ENCODE results near the gene PAX5.
A peak's percentile ranks its signal among the peaks of the same experiment; 100 is the strongest.

The PAX5 gene

DNA sequence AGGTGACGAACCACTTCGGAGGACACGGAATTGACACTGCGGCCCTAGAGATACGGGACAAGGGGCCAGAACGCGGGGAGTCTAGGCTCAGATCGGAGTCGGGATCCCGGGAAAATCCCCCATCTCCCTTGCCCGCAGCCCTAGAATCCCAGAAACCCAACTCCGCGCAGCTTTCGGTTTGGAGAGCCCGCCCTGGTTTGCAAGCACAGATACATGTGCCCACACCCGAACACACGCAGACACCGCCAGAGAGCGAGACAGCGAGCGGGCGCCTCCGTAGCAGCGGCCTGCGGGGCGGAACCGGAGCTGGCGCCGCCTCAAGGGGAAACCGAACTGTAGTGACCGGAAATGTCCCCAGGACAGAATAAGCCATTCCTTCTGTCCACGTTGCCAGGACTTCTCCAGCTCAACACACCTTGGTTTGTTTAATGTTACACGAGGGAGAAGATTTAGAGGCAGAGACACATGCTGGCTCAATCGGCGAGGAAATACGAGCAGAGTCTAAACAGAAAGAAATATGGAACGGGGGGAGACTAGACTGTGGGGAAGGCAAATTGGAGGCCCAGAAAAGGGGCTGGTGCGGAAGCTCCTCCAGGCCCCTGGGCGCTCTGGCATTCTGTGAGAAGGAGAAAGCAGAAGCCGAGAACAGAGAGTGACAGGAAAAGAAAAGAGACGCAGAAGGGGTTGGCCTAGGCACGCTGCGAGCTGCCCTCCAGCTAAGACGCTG, 2.9 kb upstream of the PAX5 start:
- DNase-seq: peak; percentile 31

DNA sequence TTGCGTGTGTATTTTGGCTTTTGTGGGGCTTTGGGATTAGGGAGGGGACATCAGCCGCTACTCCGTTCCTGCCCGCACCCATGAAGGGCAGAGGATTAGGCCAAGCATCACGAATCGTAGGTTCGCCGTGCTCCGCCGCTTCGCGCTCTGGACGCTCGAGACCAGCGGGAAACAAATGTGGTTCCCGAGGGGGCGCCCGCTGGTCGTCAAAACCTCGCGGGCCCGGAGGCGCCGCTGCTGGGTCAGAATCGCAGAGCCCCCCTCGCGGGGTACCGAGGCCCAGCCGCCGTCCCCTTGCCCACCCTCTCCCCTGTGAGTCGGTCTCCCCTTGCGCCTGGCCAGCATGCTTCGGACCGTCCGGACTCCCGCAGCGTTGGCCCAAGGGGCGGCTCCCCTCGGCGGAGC, 2.3 kb upstream of the PAX5 start:
- no peak for DNase-seq

DNA sequence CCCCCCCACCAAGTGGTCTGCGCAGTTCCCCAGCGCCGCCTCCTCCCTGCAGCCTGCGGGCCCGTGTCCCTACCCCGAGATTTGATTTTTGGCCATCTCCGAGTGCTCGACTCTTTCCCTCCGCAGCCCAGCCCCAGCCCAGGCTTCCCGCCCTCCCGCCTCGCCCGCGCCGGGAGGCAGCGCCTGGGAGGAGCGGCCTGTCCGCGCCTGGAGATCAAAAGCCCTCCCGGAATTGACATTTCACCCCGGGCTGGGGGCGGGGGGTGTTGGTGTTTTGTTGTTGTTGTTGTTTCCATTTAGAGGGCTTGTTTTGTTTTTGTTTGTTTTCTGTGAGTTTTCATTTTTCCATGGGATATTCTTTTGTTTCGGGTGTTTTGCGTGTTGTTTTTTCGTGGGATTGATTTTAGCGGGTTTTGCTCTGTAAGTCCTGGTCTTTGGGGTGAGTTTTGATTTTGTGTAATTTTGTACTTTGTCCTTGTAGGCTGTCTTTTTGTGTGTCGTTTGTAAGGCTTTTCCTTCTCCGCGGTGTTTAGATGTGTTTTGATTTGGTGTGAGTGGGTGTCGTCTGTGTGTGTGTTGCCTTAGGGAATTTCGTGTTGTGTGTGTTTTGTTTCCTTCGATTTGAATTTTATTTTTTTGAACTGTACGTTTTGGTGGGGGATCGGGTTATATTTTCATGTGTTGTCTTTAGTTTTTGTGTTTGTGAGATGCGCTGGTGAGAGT, 1.7 kb upstream of the PAX5 start:
- DNase-seq: peak; percentile 25

DNA sequence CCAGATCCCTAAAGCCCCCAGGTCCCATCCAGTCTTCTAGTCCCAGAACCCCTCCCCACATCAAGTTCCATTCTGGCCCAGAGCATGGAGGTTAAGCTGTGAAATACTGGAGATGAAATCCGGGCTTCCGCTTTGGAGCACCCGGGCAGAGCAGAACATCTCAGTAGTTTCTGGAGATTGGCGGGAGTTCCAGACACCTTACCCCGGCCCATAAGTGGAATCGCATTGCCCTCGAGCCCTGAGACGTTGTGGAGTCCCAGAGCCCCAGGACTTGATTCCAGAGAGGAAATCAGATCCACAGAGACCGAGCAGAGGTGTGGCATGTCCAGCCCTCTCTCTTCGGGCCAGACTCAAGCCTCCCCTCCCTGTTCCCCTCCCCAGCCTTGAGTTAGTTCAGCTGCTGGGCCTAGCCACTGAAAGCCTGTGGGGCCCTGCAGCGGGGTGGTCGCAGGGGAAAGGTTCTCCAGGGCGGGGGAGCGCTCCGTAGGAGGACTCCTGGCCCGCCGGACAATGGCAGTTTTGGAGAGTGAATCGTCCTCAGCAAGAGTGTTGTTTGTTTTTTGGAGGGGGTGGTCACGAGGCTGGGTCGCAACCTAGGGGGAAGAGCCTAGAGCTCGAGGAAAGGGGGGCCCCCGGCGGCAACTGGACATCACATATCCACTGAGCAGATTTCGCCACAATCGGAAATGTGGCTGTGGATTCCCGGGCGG, 1.0 kb upstream of the PAX5 start:
- DNase-seq: no peak

DNA sequence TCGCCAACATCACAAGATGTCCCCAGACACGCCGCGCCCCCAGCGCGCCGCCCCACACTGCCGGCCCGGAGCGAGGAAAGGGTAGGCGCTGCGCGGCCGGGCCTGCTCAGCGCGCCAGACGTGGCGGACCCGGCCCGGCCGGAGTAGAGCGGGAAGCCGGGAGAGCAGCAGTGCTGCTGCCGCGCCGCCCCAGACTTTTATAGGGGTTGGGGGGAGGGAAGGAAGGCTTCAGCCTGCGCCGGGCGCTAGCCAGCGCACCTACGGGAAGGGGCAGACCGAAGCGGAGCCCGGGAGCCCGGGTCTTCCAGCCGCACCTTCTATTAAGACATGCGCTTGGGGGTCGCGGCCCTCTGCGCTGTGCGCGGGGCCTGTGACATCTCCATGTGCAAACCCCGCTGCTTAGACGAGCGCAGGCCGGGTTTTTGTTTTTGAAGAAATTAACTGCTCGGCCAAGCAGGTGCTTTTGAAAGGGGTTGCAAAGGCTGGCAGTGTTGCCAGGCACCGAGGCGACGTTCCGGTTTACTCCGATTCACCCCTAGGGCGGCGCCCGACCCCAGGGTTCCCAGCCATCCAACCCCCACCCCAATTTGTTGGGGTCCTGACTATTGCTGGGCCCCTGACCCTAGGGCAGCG, 353 bp upstream of the PAX5 start:
- DNase-seq: peak; percentile 53

GRCh38 chr9:37033141-37033540, 927 bp downstream of the PAX5 start:
- DNase-seq: no peak

DNA sequence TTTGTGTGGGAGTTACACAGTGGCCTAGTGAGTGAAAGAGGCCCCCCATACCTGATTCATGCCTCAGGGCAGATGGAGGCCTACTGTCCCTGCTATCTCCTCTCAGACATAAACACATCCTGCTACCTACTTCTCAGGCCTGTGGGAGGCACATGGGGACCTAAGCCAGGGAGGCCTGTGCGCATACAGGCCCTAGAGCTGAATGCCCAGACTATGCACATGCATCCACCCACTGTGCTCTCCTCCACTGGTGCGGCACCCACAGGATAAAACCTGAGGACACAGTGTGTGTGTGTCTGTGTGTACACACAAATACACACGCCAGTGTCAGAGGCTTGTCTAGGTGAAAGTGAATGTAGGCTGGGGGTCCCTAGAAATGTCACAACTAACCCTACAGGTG, 1.4 kb downstream of the PAX5 start:
- no peak for DNase-seq

DNA sequence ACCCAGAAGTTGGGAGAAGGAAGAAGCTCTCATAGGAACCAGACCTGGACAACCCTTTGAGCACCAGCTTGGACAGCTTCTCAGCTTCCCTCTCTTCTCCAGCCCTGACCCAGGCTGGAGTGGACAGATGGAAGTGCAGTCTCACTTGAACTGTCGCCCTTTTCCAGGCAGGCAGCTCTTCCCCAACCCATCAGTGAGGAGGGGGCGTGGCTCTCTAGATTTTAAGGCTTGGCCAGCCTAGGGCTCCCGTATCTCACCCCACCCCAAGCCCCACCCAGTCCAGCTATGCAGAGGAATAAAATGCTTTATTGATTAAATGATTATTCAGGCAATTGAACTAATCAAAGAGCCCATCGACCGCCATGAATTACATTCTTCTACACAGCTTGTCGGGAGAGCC, 2.2 kb downstream of the PAX5 start:
- no peak for DNase-seq

DNA sequence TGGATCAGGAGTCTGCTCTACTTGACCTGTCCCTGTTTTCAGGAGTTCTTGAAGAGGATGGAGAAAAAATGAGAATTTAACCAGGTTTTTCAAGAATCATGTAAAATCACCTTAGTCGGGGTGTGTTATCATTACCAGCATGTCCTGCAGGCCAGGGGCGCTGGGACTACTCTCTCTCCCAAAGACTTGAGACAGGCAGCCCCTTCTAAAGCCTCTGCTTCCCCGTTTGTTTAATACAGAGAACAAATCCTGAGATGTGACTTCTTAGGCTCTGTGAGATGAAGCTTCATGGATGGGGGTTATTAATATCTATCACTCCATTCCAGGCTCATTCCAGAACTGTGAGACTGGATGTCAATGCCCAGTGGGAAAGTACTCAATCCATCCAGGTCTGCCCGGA, 3.0 kb downstream of the PAX5 start:
- no peak for DNase-seq

DNA sequence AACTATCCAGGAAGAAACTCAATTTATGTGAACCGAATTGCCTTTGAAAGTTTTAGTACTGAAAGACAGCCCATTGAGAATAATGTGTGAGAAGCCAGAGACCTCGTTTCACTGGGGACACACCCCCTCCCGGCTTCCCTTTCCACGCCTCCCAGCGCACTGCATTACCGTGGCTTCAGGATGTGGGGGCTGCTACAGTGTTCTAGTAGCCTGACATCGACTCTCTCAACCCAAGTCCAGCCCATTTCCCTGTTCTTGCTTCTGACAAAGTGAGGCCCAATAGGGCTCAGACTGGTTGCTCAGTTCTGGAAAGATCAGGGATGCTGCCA, 3.5 kb downstream of the PAX5 start:
- DNase-seq: no peak

DNA sequence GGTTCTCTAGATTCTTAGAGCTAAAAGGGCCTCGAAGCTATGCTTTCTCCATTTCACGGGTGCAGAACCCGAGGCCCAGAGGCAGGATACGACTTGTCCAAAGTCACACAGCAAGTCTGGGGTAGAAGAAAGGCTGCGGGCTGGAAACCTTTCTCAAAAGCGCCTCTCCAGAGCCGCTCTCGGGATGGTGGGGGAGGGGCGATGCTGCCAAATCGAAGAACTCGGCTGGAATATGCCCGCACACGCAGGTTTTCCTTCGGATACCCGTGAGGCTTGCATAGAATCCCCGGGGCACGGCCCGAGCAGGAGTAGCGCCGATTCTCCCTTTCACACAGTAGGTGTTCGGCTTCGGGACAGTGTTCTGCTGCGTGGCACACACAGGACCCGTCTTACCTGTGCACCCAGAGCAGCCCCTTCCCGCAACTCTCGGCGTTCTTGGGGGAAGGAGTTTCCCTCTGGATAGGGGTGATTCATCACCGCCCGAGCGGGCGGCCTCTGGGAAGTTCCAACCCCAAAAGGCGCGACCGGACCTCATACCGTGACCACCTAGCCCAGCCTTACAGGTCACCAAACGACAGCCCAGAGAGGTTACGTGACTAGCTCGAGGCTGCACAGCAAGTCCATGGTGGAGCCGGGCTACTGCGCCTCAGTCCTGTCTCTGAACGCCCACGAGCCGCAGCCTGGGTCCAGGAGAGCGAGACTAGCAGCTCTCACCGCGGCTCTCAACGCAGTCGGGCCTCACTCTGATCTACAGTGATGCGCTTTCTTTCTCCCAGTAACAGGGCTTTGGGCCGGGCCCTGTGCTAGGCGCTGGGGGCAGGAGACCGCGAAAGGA, 4.1 kb downstream of the PAX5 start:
- no peak for DNase-seq

GRCh38 chr9:37029304-37029775, 4.7 kb downstream of the PAX5 start:
- DNase-seq: no peak

GRCh38 chr9:37028420-37029031, 5.5 kb downstream of the PAX5 start:
- DNase-seq: no peak

GRCh38 chr9:37027582-37028419, 6.3 kb downstream of the PAX5 start:
- peak; percentile 94 for DNase-seq

DNA sequence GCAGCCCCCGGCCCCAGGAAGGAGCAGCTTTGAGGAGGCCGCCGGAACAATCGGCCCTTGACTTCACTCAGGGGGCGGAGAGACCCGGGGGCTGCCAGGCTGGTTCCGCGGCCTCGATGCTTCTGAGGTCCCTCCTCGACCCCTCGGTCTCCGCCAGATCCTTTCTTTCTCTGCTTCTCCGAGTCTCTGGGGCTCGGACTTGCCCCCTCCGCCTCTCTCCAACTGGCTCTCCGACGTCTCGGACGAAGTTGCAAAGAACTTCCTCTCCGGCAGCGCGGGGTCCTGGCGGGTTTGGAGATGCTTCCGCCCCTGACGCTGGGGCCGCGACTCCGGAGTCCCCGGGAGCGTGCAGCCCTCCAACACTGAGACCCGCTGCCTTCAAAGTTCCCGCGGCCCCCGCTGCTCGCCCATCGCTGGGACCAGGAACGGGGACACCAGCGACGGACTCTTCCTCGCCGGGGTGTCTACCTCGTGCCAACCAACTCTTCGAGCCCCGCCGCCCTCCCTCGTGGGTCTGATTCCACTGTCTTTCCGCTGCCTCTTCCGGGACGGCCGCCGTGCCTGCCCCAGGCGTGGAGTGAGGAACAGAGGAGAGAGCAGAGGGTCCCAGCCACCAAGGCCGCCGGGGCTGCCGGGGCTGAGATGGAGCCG, 7.0 kb downstream of the PAX5 start:
- peak; percentile 4 for DNase-seq

DNA sequence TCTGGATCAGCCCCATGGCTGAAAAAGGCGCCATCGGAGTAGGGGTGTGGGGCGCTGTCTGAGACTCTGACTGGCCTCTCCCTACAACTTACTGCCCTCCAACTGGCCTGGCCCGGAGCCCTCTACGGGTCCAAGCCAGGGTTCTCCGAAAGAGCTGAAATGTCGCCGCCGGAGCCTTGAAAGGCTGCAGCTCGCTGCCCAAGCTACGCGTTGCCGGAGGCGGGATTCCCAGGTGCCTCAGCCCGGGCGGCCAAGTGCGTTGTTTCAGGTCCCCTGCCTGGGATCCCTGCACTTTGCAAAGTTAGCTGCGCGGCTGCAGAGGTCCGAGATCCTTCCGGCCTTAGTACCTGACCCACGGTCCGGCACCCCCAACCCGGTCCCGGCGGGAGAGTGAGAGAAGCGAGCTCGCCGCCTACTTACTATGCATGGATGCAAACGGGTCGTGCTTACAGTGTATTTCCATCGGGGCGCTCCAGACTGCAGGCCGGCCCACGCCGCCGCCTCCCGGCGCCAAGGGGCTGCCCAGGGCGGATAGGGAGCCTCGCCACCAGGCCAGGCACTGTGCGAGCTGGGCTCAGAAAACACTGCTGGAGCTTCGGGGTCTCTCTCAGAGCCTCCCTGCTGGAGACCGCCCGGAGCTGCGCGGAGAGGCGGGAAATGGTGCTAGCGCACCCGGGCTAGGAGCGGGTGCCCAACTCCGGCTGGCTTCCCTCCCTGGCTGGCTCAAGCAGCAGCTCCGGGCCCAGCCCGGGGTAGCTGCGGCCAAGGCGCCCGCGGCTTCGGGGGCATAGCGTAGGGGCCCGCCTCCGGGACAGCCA, 7.7 kb downstream of the PAX5 start:
- peak; percentile 6 for DNase-seq

DNA sequence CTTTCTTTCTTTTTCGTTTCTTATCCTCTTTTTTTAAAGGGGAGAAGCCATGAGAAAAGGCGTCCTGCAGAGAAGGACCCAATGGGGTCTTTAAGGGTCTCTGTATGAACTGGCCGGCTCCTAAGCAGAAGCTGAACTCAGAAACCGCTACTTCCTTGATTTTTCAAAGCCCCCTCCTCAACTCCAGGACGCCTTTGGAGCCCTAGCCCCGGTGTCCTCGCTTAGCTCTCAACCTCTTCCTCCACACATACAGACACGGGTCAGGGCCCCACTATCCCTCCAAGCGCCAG, 8.3 kb downstream of the PAX5 start:
- DNase-seq: no peak

- DNase-seq: no peak
Observed at GRCh38 chr9:37025071-37025822, 8.8 kb downstream of the PAX5 start.

DNA sequence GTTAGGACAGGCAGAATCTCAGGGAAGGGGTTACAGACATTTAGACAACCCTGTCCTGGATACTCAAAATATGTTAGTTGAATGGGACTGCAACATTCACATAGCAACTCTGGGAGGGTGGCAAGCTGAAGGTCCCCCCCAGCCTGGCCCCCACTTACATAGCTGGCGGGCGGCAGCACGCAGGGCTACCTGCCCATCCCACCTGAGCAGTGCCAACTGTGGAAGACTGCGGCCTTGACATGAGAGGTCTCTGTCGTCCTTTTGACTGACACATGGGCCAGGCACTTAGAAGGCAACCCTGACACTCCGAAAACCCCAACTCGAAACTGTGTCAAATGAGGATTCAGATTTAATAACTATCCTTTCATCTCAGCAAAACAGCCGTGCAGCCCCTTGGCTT, 16.5 kb downstream of the PAX5 start:
- DNase-seq: no peak

Data from NCI-H748 treated with DMSO at 0.1 percent for 48 hours (cell line).